Subcutaneous adipose tissue (tissue), 4 donors: ENCODE measurements around the gene HELZ. TPM values are rescaled to one million over a fixed set of nuclear protein-coding genes. Genes with fewer than 3 reads are reported as not detected.

Experiments used
- CTCF ChIP-seq: fragments of 450-650 bp; IDR thresholded peaks from one replicate; pipeline ENCODE4 v1.5.1; 2016; ENCODE audit warnings: low read depth, mild to moderate bottlenecking, control low read depth, antibody characterized with exemption, moderate library complexity
- total RNA-seq, 4 donors: library from RNA; depleted of rRNA; stranded (reverse); fragments of >200 nt; gene quantifications; one replicate each; pipeline ENCODE4 v1.1.0, GENCODE V29; 2016

The HELZ gene
- total RNA-seq, 4 donors from 2014 or later, result 74.5 to 83.0 (median 76.8) TPM

GRCh38 chr17:67180275-67180674 lies 64.7 kb downstream of the HELZ start:
- TF ChIP-seq CTCF, result no peak

- no peak for TF ChIP-seq CTCF
Observed at GRCh38 chr17:67178555-67178954, 66.4 kb downstream of the HELZ start.

- no peak for TF ChIP-seq CTCF
Observed at GRCh38 chr17:67177732-67178131, 67.3 kb downstream of the HELZ start.

- no peak for TF ChIP-seq CTCF
Observed at GRCh38 chr17:67174190-67174589, 70.8 kb downstream of the HELZ start.

- no peak for TF ChIP-seq CTCF
Observed at GRCh38 chr17:67171560-67171959, 73.4 kb downstream of the HELZ start.

GRCh38 chr17:67168496-67168895 lies 76.5 kb downstream of the HELZ start:
- TF ChIP-seq CTCF, result no peak

- no peak for TF ChIP-seq CTCF
Observed at GRCh38 chr17:67165201-67165600, 79.8 kb downstream of the HELZ start.
